Osteoblast (primary cell): ENCODE data around the gene LCN12. TPM values are rescaled to one million over a fixed set of nuclear protein-coding genes. Genes with fewer than 3 reads are reported as not detected.
"Not testable (repeated sequence)": the region's sequence is repeated elsewhere in the genome, so short reads cannot be mapped to it uniquely, and the experiment has no call there.

Experiments
- DNase-seq: peaks from one replicate; pipeline ENCODE4 v3.0.0; 2011; ENCODE audit warnings: low spot score, mixed read lengths; ENCODE audit not compliant: insufficient read length; ENCODE audit errors: missing footprints
- H2AFZ ChIP-seq: 2 replicates; pipeline ENCODE4 v1.6.0; 2011; ENCODE audit warnings: mild to moderate bottlenecking, low read length
- H3K27ac ChIP-seq: 2 replicates; pipeline ENCODE4 v1.5.1; 2011; ENCODE audit warnings: mild to moderate bottlenecking, low read depth, low read length, moderate library complexity
- H3K27me3 ChIP-seq: 2 replicates; pipeline ENCODE4 v1.6.0; 2012; ENCODE audit warnings: mild to moderate bottlenecking, control low read depth, inconsistent platforms, low read length, moderate library complexity; ENCODE audit not compliant: insufficient read depth
- H3K36me3 ChIP-seq: 2 replicates; pipeline ENCODE4 v1.5.1; 2011; ENCODE audit warnings: mild to moderate bottlenecking, low read length, control low read depth, moderate library complexity; ENCODE audit not compliant: insufficient read depth
- H3K4me1 ChIP-seq: 2 replicates; pipeline ENCODE4 v1.5.1; 2011; ENCODE audit warnings: mild to moderate bottlenecking, low read length, control low read depth, moderate library complexity; ENCODE audit not compliant: insufficient read depth
- H3K4me2 ChIP-seq: 2 replicates; pipeline ENCODE4 v1.6.0; 2011; ENCODE audit warnings: mild to moderate bottlenecking, low read length; ENCODE audit not compliant: insufficient read depth
- H3K4me3 ChIP-seq: fragments of 200-600 bp; sonication (generic); 3 replicates; pipeline ENCODE4 v1.5.1; 2012; ENCODE audit warnings: mild to moderate bottlenecking, low read length, inconsistent platforms; ENCODE audit not compliant: insufficient read depth
- H3K79me2 ChIP-seq: 2 replicates; pipeline ENCODE4 v1.6.0; 2012; ENCODE audit warnings: mild to moderate bottlenecking, low read length, control low read depth, inconsistent platforms; ENCODE audit not compliant: insufficient read depth
- H3K9me3 ChIP-seq: 2 replicates; pipeline ENCODE4 v1.5.1; 2011; ENCODE audit warnings: low read depth, low read length, control low read depth
- H4K20me1 ChIP-seq: 2 replicates; pipeline ENCODE4 v1.6.0; 2012; ENCODE audit warnings: mild to moderate bottlenecking, low read length, control low read depth; ENCODE audit not compliant: insufficient read depth
- CTCF ChIP-seq: IDR thresholded peaks from 2 replicates; pipeline ENCODE4 v1.5.1; 2011; ENCODE audit warnings: mild to moderate bottlenecking, low read depth, low read length, moderate library complexity; ENCODE audit errors: extremely low read depth
- total RNA-seq: library from RNA; depleted of rRNA; stranded (reverse); fragments of >200 nt; gene quantifications from 2 replicates; pipeline ENCODE4 v1.2.3, GENCODE V29; 2012

Gene LCN12
- total RNA-seq, 1 donor: not detected

GRCh38 chr9:137004285-137004684 lies 52.2 kb downstream of the LCN12 start:
- H3K27ac ChIP-seq, H2AFZ ChIP-seq, DNase-seq, H4K20me1 ChIP-seq, H3K4me2 ChIP-seq, H3K9me3 ChIP-seq, H3K79me2 ChIP-seq, H3K4me3 ChIP-seq, H3K36me3 ChIP-seq, H3K27me3 ChIP-seq: not testable (repeated sequence)
- H3K4me1 ChIP-seq: peaks cover 17% of the 10 kb centered on the region
- TF ChIP-seq CTCF: peak; percentile 31

Other genes with a start within 250 kb of the LCN12 start
- not detected in 2 replicates for gene DIPK1B, start 239.7 kb upstream of the LCN12 start, total RNA-seq
- not detected in 2 replicates for gene LCN10, start 209.3 kb upstream of the LCN12 start, total RNA-seq
- not detected in 2 replicates for gene LCN6, start 203.7 kb upstream of the LCN12 start, total RNA-seq
- not detected in 2 replicates for gene LCN8, start 194.0 kb upstream of the LCN12 start, total RNA-seq
- gene LCN15, start 187.8 kb upstream of the LCN12 start, total RNA-seq: not detected in 2 replicates
- gene TMEM141, start 160.9 kb upstream of the LCN12 start, total RNA-seq: 31.8 and 39.8 TPM in 2 replicates
- under 0.01 TPM in 1 of 2 replicates, not detected in the other for gene CCDC183, start 155.9 kb upstream of the LCN12 start, total RNA-seq
- gene RABL6, start 144.3 kb upstream of the LCN12 start, total RNA-seq: 64.2 and 64.8 TPM in 2 replicates
- 0.88 and 1.1 TPM in 2 replicates for gene AJM1, start 109.8 kb upstream of the LCN12 start, total RNA-seq
- 54.2 and 59.0 TPM in 2 replicates for gene PHPT1, start 102.9 kb upstream of the LCN12 start, total RNA-seq
- 0.88 and 1.4 TPM in 2 replicates for gene MAMDC4, start 99.9 kb upstream of the LCN12 start, total RNA-seq
- 126 and 173 TPM in 2 replicates for gene EDF1, start 86.0 kb upstream of the LCN12 start, total RNA-seq
- 6.2 and 6.8 TPM in 2 replicates for gene TRAF2, start 65.8 kb upstream of the LCN12 start, total RNA-seq
- gene FBXW5, start 7.5 kb upstream of the LCN12 start, total RNA-seq: 143 and 157 TPM in 2 replicates
- 1.2 TPM in 1 of 2 replicates, not detected in the other for gene C8G, start 7.0 kb upstream of the LCN12 start, total RNA-seq
- 37.4 and 57.9 TPM in 2 replicates for gene PTGDS, start 25.2 kb downstream of the LCN12 start, total RNA-seq
- 4.4 and 5.4 TPM in 2 replicates for gene LCNL1, start 30.7 kb downstream of the LCN12 start, total RNA-seq
- gene PAXX, start 40.1 kb downstream of the LCN12 start, total RNA-seq: 13.3 and 16.6 TPM in 2 replicates
- gene CLIC3, start 44.3 kb downstream of the LCN12 start, total RNA-seq: 1.5 and 2.5 TPM in 2 replicates
- gene ABCA2, start 76.0 kb downstream of the LCN12 start, total RNA-seq: 19.4 and 20.3 TPM in 2 replicates
- not detected in 2 replicates for gene FUT7, start 79.8 kb downstream of the LCN12 start, total RNA-seq
- gene NPDC1, start 93.9 kb downstream of the LCN12 start, total RNA-seq: 10.0 and 10.1 TPM in 2 replicates
- not detected in 2 replicates for gene ENTPD2, start 101.8 kb downstream of the LCN12 start, total RNA-seq
- gene SAPCD2, start 118.3 kb downstream of the LCN12 start, total RNA-seq: 0.88 and 1.1 TPM in 2 replicates
- gene UAP1L1, start 125.2 kb downstream of the LCN12 start, total RNA-seq: 35.9 and 36.9 TPM in 2 replicates
- 94.1 and 103 TPM in 2 replicates for gene MAN1B1, start 134.7 kb downstream of the LCN12 start, total RNA-seq
- 66.6 and 74.6 TPM in 2 replicates for gene DPP7, start 162.5 kb downstream of the LCN12 start, total RNA-seq
- gene GRIN1, start 186.9 kb downstream of the LCN12 start, total RNA-seq: not detected in 2 replicates
- not detected in 2 replicates for gene LRRC26, start 217.8 kb downstream of the LCN12 start, total RNA-seq
- not detected in 2 replicates for gene TMEM210, start 219.8 kb downstream of the LCN12 start, total RNA-seq
- 26.2 and 32.9 TPM in 2 replicates for gene ANAPC2, start 236.3 kb downstream of the LCN12 start, total RNA-seq
- gene SSNA1, start 236.4 kb downstream of the LCN12 start, total RNA-seq: 52.5 and 59.7 TPM in 2 replicates
- 9.7 and 10.5 TPM in 2 replicates for gene TPRN, start 248.5 kb downstream of the LCN12 start, total RNA-seq